ENCODE data around the gene TBL2. TPM values are rescaled to one million over a fixed set of nuclear protein-coding genes. Genes with fewer than 3 reads are reported as not detected.

Gene TBL2
- total and polyA plus RNA-seq, 2 of the 4 experiments (the other 2 are of a cell fraction), result 72.6 to 94.1 TPM

- Histone ChIP-seq H3K4me3 (ENCODE audit: insufficient read depth, low read depth, low read length) (no peak overlapping the region), H3K4ac (ENCODE audit: low read depth, low read length) (peak overlapping the region; percentile 54), H3K9me1 (ENCODE audit: insufficient read depth, low read length) (peaks cover 13% of the 10 kb centered on the region), H3K27me3 (ENCODE audit: control insufficient read depth, insufficient read depth, low read length) (no peaks in the 10 kb centered on the region), H3K18ac (ENCODE audit: low read depth, low read length) (no peak overlapping the region), H2BK120ac (ENCODE audit: low read depth, low read length) (peak overlapping the region; percentile 58), H3K23ac (ENCODE audit: low read depth, low read length) (no peak overlapping the region), H4K91ac (ENCODE audit: insufficient read depth, low read depth, low read length) (peak overlapping the region; percentile 60; the same call in 1 of the 2 replicates), H2BK5ac (ENCODE audit: low read depth, low read length, poor library complexity, severe bottlenecking) (peak overlapping the region; percentile 53), H4K5ac (ENCODE audit: low read depth, low read length) (no peak overlapping the region), H3K56ac (ENCODE audit: extremely low read depth, insufficient read depth, low read length) (no peak overlapping the region), H4K20me1 (ENCODE audit: insufficient read depth, low read length) (peaks cover 20% of the 10 kb centered on the region), H3K9ac (ENCODE audit: low read depth, low read length) (no peak overlapping the region), H2AK9ac (replicated peaks; ENCODE audit: low read depth, low read length, poor library complexity) (peak overlapping the region; percentile 66), H2AFZ (replicated peaks; ENCODE audit: low read length, poor library complexity) (peak overlapping the region; percentile 86), H3K36me3 (ENCODE audit: control insufficient read depth, insufficient read depth, low read length) (no peaks in the 10 kb centered on the region), H2BK20ac (ENCODE audit: low read depth, low read length) (peak overlapping the region; percentile 16; the same call in 1 of the 2 replicates), H2AK5ac (ENCODE audit: low read depth, low read length) (peak overlapping the region; percentile 90), H3K4me2 (ENCODE audit: low read depth, low read length) (peak overlapping the region; percentile 74), H3K4me1 (ENCODE audit: control insufficient read depth, insufficient read depth, low read length) (peaks cover 15% of the 10 kb centered on the region), H4K8ac (ENCODE audit: low read depth in 2 of 2, low read length in 2 of 2) (peak overlapping the region in 1 of 2 experiments; percentile 72; a peak in 2 of 4 replicates), H2BK15ac (ENCODE audit: low read depth, low read length) (peak overlapping the region; percentile 16; the same call in 1 of the 3 replicates), H3K14ac (replicated peaks; ENCODE audit: low read depth, low read length) (peak overlapping the region; percentile 80; the same call in 1 of the 2 replicates), H3K79me1 (ENCODE audit: low read depth in 1 of 2, low read length in 2 of 2) (peaks cover 5 to 16% of the 10 kb centered on the region in 2 experiments), H3K27ac (ENCODE audit: insufficient read depth, low read length) (no peak overlapping the region), H3K9me3 (ENCODE audit: control insufficient read depth, insufficient read depth, low read length) (no peaks in the 10 kb centered on the region)
- 60% methylated on average over 6 of the region's 11 CpGs; no CpG with 5 or more reads in 1 of the 2 experiments for WGBS, 2 experiments (ENCODE audit: extremely low coverage in 2 of 2, insufficient read length in 1 of 2)
- dilution Hi-C loops (cut with HindIII; ENCODE audit: low sequenced_read_pairs, unreplicated experiment), result no loop called here
- ATAC-seq (ENCODE audit: low read depth), result peak; percentile 43
- no TSS peak for BruUV-seq (replicated peaks)
- peak; percentile 91 for DNase-seq
- peak; percentile 67 for TF ChIP-seq MAFK (IDR thresholded peaks at IDR 0.05; ENCODE audit: low read depth, low read length)
- TF ChIP-seq CEBPB (IDR thresholded peaks at IDR 0.05; ENCODE audit: low read depth, low read length), result peak; percentile 41; the same call in 1 of the 2 replicates
- peak; percentile 48; the same call in 1 of the 2 replicates for TF ChIP-seq MXI1 (IDR thresholded peaks at IDR 0.05; ENCODE audit: borderline replicate concordance, low read depth, low read length)
- TF ChIP-seq BHLHE40 (IDR thresholded peaks at IDR 0.05; ENCODE audit: low read depth, low read length), result 0 out of 2 replicates have a peak, but pooled peaks have one; percentile 2
- TF ChIP-seq USF2 (IDR thresholded peaks at IDR 0.05; ENCODE audit: low read depth, low read length), result no peak
- TF ChIP-seq NFE2L2 (IDR thresholded peaks at IDR 0.05; ENCODE audit: low read depth, low read length), result peak; percentile 63
- peak; percentile 78; the same call in 1 of the 2 replicates for TF ChIP-seq FOS (IDR thresholded peaks at IDR 0.05; ENCODE audit: low read depth, low read length)
- no peak for TF ChIP-seq RFX5 (IDR thresholded peaks at IDR 0.05; ENCODE audit: low read depth, low read length)
- TF ChIP-seq MAZ (IDR thresholded peaks at IDR 0.05; ENCODE audit: borderline replicate concordance, low read depth, low read length), result peak; percentile 43; the same call in 1 of the 2 replicates
- no peak for TF ChIP-seq ELK1 (IDR thresholded peaks at IDR 0.05; ENCODE audit: borderline replicate concordance, low read depth, low read length)
- TF ChIP-seq CTCF (conservative IDR thresholded peaks at IDR 0.05; ENCODE audit: low read depth, low read length), result no peak
- ChIA-PET CTCF (no interaction called here), POLR2A (ENCODE audit: unreplicated experiment) (interaction anchor here (0.8 kb wide), 1 partner anchor 17 kb away, joined by 3 read pairs; no protein-coding TSS in a partner anchor)
- intact Hi-C loops (cut with micrococcal nuclease), result no loop called here
- in situ Hi-C loops (cut with MboI; ENCODE audit: low sequenced_read_pairs), result no loop called here
These were observed 18.1 kb downstream of the TBL2 start for GRCh38 chr7:73560109-73560835.

Data from IMR-90 (cell line).